Natural killer cell (primary cell): Measurements from ENCODE around the gene DHX8. TPM values are rescaled to one million over a fixed set of nuclear protein-coding genes. Genes with fewer than 3 reads are reported as not detected.

Experiments used
- ATAC-seq, 3 donors: fragments of 150-1000 bp in 2 of 3; fragments of 200-7000 bp in 1 of 3; cut with Tn5 transposase; 1 replicate in 1 of 3; 2 replicates in 2 of 3; pipeline ENCODE4 v1.10.0; 2021; ENCODE audit warnings: mild to moderate bottlenecking in 2 of 3, moderate library complexity in 2 of 3
- DNase-seq, 2 donors: peaks; one replicate each; pipeline versions ENCODE4 v3.0.0 to v3.0.0-alpha.2; 2013 to 2021; ENCODE audit warnings: mixed read lengths in 1 of 2
- H3K27ac ChIP-seq: one replicate; pipeline ENCODE4 v1.5.1; 2013; ENCODE audit warnings: mild to moderate bottlenecking, low read length
- H3K27me3 ChIP-seq: one replicate; pipeline ENCODE4 v1.6.1; 2013; ENCODE audit warnings: low read length; ENCODE audit not compliant: control insufficient read depth, insufficient read depth
- H3K36me3 ChIP-seq: one replicate; pipeline ENCODE4 v1.6.1; 2013; ENCODE audit warnings: low read length; ENCODE audit not compliant: control insufficient read depth, insufficient read depth
- H3K4me1 ChIP-seq: one replicate; pipeline ENCODE4 v1.6.1; 2013; ENCODE audit warnings: low read length; ENCODE audit not compliant: control insufficient read depth, insufficient read depth
- H3K4me3 ChIP-seq: one replicate; pipeline ENCODE4 v1.5.1; 2013; ENCODE audit warnings: low read length
- H3K9me3 ChIP-seq: one replicate; pipeline ENCODE4 v1.6.1; 2013; ENCODE audit warnings: low read length; ENCODE audit not compliant: control insufficient read depth, insufficient read depth
- H3K27ac Mint-ChIP-seq, 2 donors: one replicate each; pipeline ENCODE4 v1.8.0; 2022; ENCODE audit warnings: mild to moderate bottlenecking in 2 of 2, mixed read lengths in 2 of 2, moderate library complexity in 1 of 2
- H3K27me3 Mint-ChIP-seq, 2 donors: one replicate each; pipeline ENCODE4 v1.8.0; 2022; ENCODE audit warnings: low read depth in 2 of 2, mixed read lengths in 2 of 2
- H3K36me3 Mint-ChIP-seq: one replicate; pipeline ENCODE4 v1.8.0; 2022; ENCODE audit warnings: mixed read lengths
- H3K4me1 Mint-ChIP-seq, 2 donors: one replicate each; pipeline ENCODE4 v1.8.0; 2022; ENCODE audit warnings: mixed read lengths in 2 of 2
- H3K4me3 Mint-ChIP-seq: one replicate; pipeline ENCODE4 v1.8.0; 2022; ENCODE audit warnings: mild to moderate bottlenecking, moderate library complexity, mixed read lengths
- H3K9me3 Mint-ChIP-seq, 2 donors: one replicate each; pipeline ENCODE4 v1.8.0; 2022; ENCODE audit warnings: mixed read lengths in 2 of 2
- WGBS: methylation state at CpG from one replicate; pipeline ENCODE4 v1.1.7; 2013; ENCODE audit warnings: missing lambda C conversion rate; ENCODE audit not compliant: insufficient coverage; 5-methylcytosine and 5-hydroxymethylcytosine counted together
- intact Hi-C: fragments of 100-400 bp; cut with micrococcal nuclease; formaldehyde crosslinking; loops from one replicate; pipeline ENCODE4 v1.14.2; 2022
- total RNA-seq, 4 donors: library from RNA; stranded (reverse); fragments of 120-200 nt in 1 of 4; gene quantifications; one replicate each; pipeline versions ENCODE4 v1.2.3 to v1.2.4, GENCODE V29; 2013 to 2022
- TF ChIP-seq, protein P1 (sequence below): fragments of 200-600 bp; IDR thresholded peaks from one replicate; pipeline ENCODE4 v1.8.0; 2022; ENCODE audit warnings: antibody characterized with exemption

Gene DHX8
- total RNA-seq, 3 donors from 2014 or later (not counting 1 experiment from before 2014, with no cell fraction given): 88.3 to 106 (median 105) TPM

DNA sequence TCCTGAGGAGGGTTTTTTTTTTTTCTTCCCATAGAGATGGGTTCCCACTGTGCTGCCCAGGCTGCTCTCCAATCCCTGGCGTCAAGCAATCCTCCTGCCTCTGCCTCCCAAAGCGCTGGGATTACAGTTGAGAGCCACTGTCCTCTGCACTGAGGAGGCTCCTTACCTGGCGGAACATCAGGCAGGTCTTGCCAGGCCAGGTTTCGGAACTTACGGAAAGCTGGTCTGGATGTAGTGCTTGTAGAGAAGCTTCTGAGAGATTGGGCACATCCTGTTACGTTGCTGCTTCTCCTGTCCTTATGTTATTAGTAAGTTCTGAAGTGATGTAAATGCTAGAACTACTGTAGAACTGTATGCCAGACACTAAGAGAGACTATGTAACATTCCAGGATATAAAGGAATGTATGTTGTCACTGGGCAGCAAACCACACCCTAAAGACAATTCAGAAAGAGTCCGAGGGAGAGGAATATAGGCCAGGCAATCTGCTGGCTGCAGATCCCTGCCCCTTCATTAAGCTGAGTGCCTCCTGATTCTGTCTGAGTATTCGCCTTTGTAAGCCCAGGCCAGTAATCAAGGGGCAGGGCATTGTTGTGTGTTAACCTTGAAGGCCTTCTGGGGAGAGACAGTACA lies 41.3 kb downstream of the DHX8 start:
- Histone ChIP-seq H3K4me1 (peaks cover 3% of the 10 kb centered on the region), H3K27ac (no peak overlapping the region), H3K27me3 (no peaks in the 10 kb centered on the region), H3K36me3 (peaks cover 58% of the 10 kb centered on the region), H3K9me3 (no peaks in the 10 kb centered on the region), H3K4me3 (no peak overlapping the region)
- Mint-ChIP-seq H3K27ac (no peak overlapping the region), H3K36me3 (peaks cover 6% of the 10 kb centered on the region), H3K27me3 (no peaks in the 10 kb centered on the region), H3K4me1 (peaks cover 0 to 9% of the 10 kb centered on the region in 2 donors), H3K9me3 (no peaks in the 10 kb centered on the region), H3K4me3 (no peak overlapping the region)
- TF ChIP-seq, protein P1, sequence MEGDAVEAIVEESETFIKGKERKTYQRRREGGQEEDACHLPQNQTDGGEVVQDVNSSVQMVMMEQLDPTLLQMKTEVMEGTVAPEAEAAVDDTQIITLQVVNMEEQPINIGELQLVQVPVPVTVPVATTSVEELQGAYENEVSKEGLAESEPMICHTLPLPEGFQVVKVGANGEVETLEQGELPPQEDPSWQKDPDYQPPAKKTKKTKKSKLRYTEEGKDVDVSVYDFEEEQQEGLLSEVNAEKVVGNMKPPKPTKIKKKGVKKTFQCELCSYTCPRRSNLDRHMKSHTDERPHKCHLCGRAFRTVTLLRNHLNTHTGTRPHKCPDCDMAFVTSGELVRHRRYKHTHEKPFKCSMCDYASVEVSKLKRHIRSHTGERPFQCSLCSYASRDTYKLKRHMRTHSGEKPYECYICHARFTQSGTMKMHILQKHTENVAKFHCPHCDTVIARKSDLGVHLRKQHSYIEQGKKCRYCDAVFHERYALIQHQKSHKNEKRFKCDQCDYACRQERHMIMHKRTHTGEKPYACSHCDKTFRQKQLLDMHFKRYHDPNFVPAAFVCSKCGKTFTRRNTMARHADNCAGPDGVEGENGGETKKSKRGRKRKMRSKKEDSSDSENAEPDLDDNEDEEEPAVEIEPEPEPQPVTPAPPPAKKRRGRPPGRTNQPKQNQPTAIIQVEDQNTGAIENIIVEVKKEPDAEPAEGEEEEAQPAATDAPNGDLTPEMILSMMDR: no peak
- intact Hi-C loops: no loop called here
- WGBS: over 99% methylated on average over 8 of the region's 8 CpGs
- no peak for ATAC-seq
- DNase-seq: no peak

DNA sequence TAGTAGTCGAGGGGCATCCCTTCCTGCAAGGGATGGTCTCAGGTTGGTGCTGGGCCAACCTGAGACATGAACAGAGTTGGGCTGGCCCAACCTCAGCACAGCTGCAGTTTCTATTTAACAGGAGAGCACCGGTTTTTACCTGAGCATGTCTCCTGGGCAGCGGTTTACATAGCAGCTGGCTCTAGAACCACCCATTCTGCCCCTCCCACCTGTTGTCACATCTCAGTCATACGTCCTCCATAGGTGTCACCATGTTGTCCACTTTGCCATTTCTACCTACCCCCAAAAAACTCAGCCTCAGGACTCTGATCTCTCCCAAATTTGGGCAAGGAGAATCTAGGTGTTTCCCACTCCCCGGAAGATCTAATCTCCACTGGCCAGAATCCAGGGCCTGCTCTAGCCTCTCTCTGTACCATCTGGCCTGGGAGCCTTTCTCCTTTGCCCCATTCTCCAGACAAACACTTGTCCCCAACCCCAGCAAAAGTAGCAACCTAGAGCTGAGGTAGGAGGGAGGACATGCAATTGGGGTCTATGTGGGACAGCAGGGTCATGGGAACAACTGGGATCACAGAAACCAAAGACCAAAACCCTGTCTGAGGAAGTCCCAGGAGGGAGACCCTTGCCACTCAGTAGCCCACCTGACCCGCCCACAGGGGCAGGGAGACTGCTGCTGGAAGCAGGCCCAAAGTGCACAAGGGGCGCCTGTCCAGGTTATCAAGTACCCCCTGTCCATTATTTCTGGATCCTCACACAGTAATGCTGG lies 43.3 kb downstream of the DHX8 start:
- H3K4me3 ChIP-seq: no peak overlapping the region
- H3K4me1 ChIP-seq: peaks cover 6% of the 10 kb centered on the region
- no peaks in the 10 kb centered on the region for H3K9me3 ChIP-seq
- peak in 1 of 3 donors; percentile 16 for ATAC-seq
- H3K27ac Mint-ChIP-seq: no peak overlapping the region
- 91% methylated on average over 7 of the region's 7 CpGs for WGBS
- H3K36me3 ChIP-seq: peaks cover 40% of the 10 kb centered on the region
- TF ChIP-seq, protein P1: no peak
- H3K27ac ChIP-seq: no peak overlapping the region
- H3K27me3 Mint-ChIP-seq: no peaks in the 10 kb centered on the region
- H3K4me3 Mint-ChIP-seq: no peak overlapping the region
- H3K9me3 Mint-ChIP-seq: no peaks in the 10 kb centered on the region
- H3K27me3 ChIP-seq: no peaks in the 10 kb centered on the region
- no peaks in the 10 kb centered on the region for H3K36me3 Mint-ChIP-seq
- H3K4me1 Mint-ChIP-seq: peaks cover 0 to 5% of the 10 kb centered on the region in 2 donors
- DNase-seq: no peak
- intact Hi-C loops: no loop called here

DNA sequence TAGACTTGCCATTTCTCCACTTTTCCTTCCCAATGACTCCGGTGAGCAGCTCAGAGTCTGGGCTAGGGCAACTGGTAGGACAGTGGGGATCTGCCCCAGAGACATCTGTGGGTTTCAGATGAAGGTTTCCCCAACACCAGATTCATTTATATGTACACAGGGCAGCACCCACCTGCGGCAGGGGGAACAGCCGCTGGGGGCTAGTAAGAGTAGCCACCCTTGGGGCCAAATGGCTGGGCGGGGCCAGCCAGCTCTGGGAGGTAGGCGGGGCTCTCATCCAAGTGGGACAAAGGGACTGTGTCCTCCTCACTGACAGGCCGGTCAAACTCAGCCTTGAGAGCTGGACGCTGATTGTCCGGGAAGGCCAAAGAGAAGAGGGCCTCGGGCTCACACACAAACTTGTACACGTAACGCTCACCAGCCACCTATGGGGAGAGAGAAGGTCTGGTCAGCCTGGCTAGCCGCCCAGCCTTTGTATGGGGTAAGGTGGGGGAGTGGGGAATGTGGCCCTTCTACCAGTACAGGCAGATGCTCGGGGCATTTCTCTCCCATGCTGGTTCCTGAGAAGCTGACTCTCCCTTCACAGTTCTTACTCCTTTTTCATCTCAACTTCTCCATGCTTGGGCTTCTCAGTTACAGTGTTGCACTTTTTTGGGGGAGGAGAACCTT lies 44.7 kb downstream of the DHX8 start:
- Mint-ChIP-seq H3K4me3 (no peak overlapping the region), H3K27me3 (no peaks in the 10 kb centered on the region), H3K27ac (no peak overlapping the region), H3K36me3 (no peaks in the 10 kb centered on the region), H3K4me1 (peaks cover 0 to 5% of the 10 kb centered on the region in 2 donors), H3K9me3 (no peaks in the 10 kb centered on the region)
- Histone ChIP-seq H3K36me3 (peaks cover 33% of the 10 kb centered on the region), H3K4me3 (no peak overlapping the region), H3K4me1 (peaks cover 6% of the 10 kb centered on the region), H3K27me3 (no peaks in the 10 kb centered on the region), H3K9me3 (no peaks in the 10 kb centered on the region), H3K27ac (no peak overlapping the region)
- TF ChIP-seq, protein P1: no peak
- intact Hi-C loops: no loop called here
- WGBS: 97% methylated on average over 13 of the region's 13 CpGs
- ATAC-seq: peak in 1 of 3 donors; percentile 11
- no peak for DNase-seq
